Neutrophil (primary cell): Measurements from ENCODE around the gene SOCS6.

Experiments
- H3K27ac ChIP-seq: fragments of 200-600 bp; sonication (generic); 2 replicates; pipeline ENCODE4 v1.5.1; 2016; ENCODE audit warnings: mild to moderate bottlenecking, moderate library complexity
- H3K27me3 ChIP-seq: fragments of 200-600 bp; sonication (generic); 2 replicates; pipeline ENCODE4 v1.6.0; 2016; ENCODE audit warnings: mild to moderate bottlenecking
- H3K36me3 ChIP-seq: fragments of 200-600 bp; sonication (generic); 2 replicates; pipeline ENCODE4 v1.5.1; 2017
- H3K4me1 ChIP-seq, 2 experiments: fragments of 200-600 bp in 1 of 2; sonication (generic) in 1 of 2; 1 replicate in 1 of 2; 2 replicates in 1 of 2; pipeline versions ENCODE4 v1.5.1 to v1.6.1; 2013 to 2016; ENCODE audit warnings: low read depth in 1 of 2, low read length in 1 of 2, mild to moderate bottlenecking in 1 of 2, moderate library complexity in 1 of 2; ENCODE audit not compliant: control insufficient read depth in 1 of 2, insufficient read depth in 1 of 2
- H3K4me3 ChIP-seq, 2 experiments: fragments of 200-600 bp in 1 of 2; sonication (generic) in 1 of 2; 1 replicate in 1 of 2; 2 replicates in 1 of 2; pipeline ENCODE4 v1.5.1; 2013 to 2016; ENCODE audit warnings: low read depth in 1 of 2, low read length in 1 of 2, mild to moderate bottlenecking in 1 of 2, moderate library complexity in 1 of 2
- H3K9me3 ChIP-seq: fragments of 200-600 bp; sonication (generic); 2 replicates; pipeline ENCODE4 v1.5.1; 2016
- TF ChIP-seq, protein P1 (sequence below): fragments of 200-600 bp; sonication (generic); IDR thresholded peaks from 2 replicates; pipeline ENCODE4 v1.5.1; 2016; ENCODE audit warnings: antibody characterized with exemption

SOCS6 gene

DNA sequence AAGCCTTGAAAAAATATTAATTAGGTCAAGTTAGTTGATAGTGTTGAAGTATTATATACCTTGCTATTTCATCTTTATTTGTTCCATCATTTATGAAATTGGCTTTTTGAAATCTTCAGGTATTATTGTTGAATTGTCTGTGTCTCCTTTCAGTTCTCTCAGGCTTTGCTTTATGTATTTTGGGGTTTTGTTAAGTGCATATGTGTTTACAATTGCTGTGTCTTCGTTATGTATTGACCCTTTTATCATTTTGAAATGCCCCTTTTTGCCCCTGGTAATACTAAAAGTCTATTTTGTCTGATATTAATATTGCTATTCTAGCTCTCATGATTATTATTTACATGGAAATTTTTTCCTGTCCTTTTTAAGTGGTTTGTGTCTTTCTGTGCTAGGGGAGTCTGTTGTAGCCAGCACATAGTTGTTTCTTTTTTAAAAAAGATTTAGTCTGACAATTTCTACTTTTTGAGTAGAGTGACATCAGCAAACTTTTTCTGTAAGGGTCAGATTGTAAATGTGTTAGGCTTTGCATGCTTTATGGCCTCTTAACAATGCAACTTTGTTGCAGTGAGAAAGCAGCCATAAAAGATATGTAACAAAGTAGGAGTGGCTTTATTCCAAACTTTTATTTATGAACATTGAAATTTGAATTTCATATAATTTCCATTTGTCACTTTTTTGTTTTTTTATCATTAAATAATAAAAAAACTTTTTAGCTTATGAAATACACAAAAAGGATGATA, 19.9 kb downstream of the SOCS6 start:
- TF ChIP-seq, protein P1, sequence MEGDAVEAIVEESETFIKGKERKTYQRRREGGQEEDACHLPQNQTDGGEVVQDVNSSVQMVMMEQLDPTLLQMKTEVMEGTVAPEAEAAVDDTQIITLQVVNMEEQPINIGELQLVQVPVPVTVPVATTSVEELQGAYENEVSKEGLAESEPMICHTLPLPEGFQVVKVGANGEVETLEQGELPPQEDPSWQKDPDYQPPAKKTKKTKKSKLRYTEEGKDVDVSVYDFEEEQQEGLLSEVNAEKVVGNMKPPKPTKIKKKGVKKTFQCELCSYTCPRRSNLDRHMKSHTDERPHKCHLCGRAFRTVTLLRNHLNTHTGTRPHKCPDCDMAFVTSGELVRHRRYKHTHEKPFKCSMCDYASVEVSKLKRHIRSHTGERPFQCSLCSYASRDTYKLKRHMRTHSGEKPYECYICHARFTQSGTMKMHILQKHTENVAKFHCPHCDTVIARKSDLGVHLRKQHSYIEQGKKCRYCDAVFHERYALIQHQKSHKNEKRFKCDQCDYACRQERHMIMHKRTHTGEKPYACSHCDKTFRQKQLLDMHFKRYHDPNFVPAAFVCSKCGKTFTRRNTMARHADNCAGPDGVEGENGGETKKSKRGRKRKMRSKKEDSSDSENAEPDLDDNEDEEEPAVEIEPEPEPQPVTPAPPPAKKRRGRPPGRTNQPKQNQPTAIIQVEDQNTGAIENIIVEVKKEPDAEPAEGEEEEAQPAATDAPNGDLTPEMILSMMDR: no peak
- Histone ChIP-seq H3K27ac (no peak overlapping the region), H3K4me3 (no peak overlapping the region), H3K36me3 (no peaks in the 10 kb centered on the region), H3K9me3 (no peaks in the 10 kb centered on the region), H3K27me3 (no peaks in the 10 kb centered on the region), H3K4me1 (no peaks in the 10 kb centered on the region)

GRCh38 chr18:70310560-70311320, 21.9 kb downstream of the SOCS6 start:
- TF ChIP-seq, protein P1: no peak
- Histone ChIP-seq H3K4me3 (no peak overlapping the region), H3K27ac (no peak overlapping the region), H3K9me3 (no peaks in the 10 kb centered on the region), H3K27me3 (no peaks in the 10 kb centered on the region), H3K36me3 (no peaks in the 10 kb centered on the region), H3K4me1 (no peaks in the 10 kb centered on the region)

- no peak overlapping the region for H3K27ac ChIP-seq
- no peaks in the 10 kb centered on the region for H3K4me1 ChIP-seq
- H3K27me3 ChIP-seq: no peaks in the 10 kb centered on the region
- TF ChIP-seq, protein P1: no peak
- no peak overlapping the region for H3K4me3 ChIP-seq
- no peaks in the 10 kb centered on the region for H3K9me3 ChIP-seq
- no peaks in the 10 kb centered on the region for H3K36me3 ChIP-seq
These were observed 22.9 kb downstream of the SOCS6 start for GRCh38 chr18:70311726-70312125.

GRCh38 chr18:70313640-70314039, 24.8 kb downstream of the SOCS6 start:
- Histone ChIP-seq H3K36me3 (no peaks in the 10 kb centered on the region), H3K27ac (no peak overlapping the region), H3K9me3 (no peaks in the 10 kb centered on the region), H3K4me1 (no peaks in the 10 kb centered on the region), H3K27me3 (no peaks in the 10 kb centered on the region), H3K4me3 (no peak overlapping the region)
- TF ChIP-seq, protein P1: no peak

- H3K36me3 ChIP-seq: no peaks in the 10 kb centered on the region
- TF ChIP-seq, protein P1: no peak
These were observed 25.4 kb downstream of the SOCS6 start for GRCh38 chr18:70314151-70314782.

More at GRCh38 chr18:70314151-70314782, 25.4 kb downstream of the SOCS6 start:
- H3K4me3 ChIP-seq: no peak overlapping the region
- H3K4me1 ChIP-seq: no peaks in the 10 kb centered on the region
- no peak overlapping the region for H3K27ac ChIP-seq
- no peaks in the 10 kb centered on the region for H3K27me3 ChIP-seq
- H3K9me3 ChIP-seq: no peaks in the 10 kb centered on the region
